ENCODE measurements around the gene TTC39A.

Gene TTC39A

DNA sequence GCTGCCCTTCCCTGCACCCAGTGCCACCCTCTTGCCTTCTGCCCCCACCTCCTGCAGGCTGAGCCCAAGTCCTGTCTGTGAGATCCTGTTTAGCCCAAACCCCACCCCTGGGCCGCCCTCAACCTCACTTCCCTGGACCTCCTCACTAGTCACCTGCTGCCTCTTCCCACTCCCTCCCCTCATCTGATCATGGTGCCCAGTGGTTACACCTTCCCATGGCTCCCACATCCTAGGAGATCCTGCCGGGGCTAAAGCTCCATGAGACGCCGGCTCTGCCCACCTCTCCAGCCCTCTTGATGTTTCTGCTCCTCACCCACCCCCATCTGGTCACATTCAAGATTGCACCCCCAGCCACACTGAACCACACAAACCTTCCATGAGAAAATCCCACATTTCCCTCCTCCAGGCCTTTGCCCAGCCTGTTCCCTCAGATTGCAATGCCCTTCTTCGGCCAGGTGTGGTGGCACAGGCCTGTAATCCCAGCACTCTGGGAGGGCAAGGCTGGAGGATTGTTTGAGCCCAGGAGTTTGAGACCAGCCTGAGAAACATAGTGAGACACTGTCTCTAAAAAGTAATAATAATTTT, 17.0 kb downstream of the TTC39A start:
- no peaks in the 10 kb centered on the region for H3K27me3 ChIP-seq
- TF ChIP-seq, protein P1, sequence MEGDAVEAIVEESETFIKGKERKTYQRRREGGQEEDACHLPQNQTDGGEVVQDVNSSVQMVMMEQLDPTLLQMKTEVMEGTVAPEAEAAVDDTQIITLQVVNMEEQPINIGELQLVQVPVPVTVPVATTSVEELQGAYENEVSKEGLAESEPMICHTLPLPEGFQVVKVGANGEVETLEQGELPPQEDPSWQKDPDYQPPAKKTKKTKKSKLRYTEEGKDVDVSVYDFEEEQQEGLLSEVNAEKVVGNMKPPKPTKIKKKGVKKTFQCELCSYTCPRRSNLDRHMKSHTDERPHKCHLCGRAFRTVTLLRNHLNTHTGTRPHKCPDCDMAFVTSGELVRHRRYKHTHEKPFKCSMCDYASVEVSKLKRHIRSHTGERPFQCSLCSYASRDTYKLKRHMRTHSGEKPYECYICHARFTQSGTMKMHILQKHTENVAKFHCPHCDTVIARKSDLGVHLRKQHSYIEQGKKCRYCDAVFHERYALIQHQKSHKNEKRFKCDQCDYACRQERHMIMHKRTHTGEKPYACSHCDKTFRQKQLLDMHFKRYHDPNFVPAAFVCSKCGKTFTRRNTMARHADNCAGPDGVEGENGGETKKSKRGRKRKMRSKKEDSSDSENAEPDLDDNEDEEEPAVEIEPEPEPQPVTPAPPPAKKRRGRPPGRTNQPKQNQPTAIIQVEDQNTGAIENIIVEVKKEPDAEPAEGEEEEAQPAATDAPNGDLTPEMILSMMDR (IDR thresholded peaks at IDR 0.05) = no peak
- H3K27ac ChIP-seq = no peak overlapping the region
- no peak overlapping the region for H3K4me3 ChIP-seq (ENCODE audit: low read depth in 1 of 2, low read length in 1 of 2)
- H3K36me3 ChIP-seq = no peaks in the 10 kb centered on the region
- H3K4me1 ChIP-seq (ENCODE audit: control insufficient read depth in 1 of 2, insufficient read depth in 1 of 2, low read depth in 1 of 2, low read length in 1 of 2) = no peaks in the 10 kb centered on the region
- H3K9me3 ChIP-seq = no peaks in the 10 kb centered on the region

DNA sequence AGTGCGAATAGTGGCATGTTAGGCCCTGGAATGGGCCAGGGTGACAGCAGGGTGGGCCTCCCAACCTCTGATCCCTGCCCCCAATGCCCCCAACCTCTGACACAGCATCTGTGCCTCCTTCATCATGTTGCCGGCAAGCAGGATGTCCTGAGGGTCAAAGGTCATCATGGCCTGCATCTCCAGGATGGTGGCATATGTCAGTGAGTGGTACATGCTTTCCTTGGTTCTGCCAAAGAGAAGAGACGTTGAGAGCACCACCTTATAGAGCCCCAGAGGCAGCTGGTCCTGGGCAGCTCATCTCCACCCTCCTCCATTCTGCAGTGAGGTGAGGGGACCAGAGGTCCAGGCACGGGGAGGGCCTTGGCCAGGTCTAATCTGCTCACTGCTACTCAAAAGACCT, 17.6 kb downstream of the TTC39A start:
- H3K27ac ChIP-seq = no peak overlapping the region
- no peaks in the 10 kb centered on the region for H3K36me3 ChIP-seq
- H3K4me1 ChIP-seq (ENCODE audit: control insufficient read depth in 1 of 2, insufficient read depth in 1 of 2, low read depth in 1 of 2, low read length in 1 of 2) = no peaks in the 10 kb centered on the region
- no peaks in the 10 kb centered on the region for H3K27me3 ChIP-seq
- no peaks in the 10 kb centered on the region for H3K9me3 ChIP-seq
- TF ChIP-seq, protein P1 (IDR thresholded peaks at IDR 0.05) = no peak
- no peak overlapping the region for H3K4me3 ChIP-seq (ENCODE audit: low read depth in 1 of 2, low read length in 1 of 2)

DNA sequence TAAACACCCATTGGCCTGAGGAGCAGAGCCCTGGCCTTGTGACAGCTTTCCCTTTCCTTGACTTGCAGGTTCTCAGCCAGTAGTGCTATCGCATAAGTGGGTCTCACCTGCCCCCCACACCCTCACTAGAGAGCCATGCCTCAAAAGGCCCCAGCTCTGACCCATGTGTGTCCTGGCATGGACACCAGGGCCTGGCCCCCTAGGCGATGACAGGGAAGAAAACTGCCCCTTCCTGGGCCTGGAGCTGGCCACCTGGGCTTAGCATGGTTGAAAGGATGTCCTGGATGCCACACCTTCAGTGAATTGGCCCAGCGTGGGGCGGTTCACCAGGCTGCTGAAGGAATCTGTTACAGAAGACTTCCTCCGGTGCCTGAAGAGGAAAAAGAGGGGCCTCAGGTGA, 18.5 kb downstream of the TTC39A start:
- Histone ChIP-seq H3K36me3 (no peaks in the 10 kb centered on the region), H3K4me1 (ENCODE audit: control insufficient read depth in 1 of 2, insufficient read depth in 1 of 2, low read depth in 1 of 2, low read length in 1 of 2) (no peaks in the 10 kb centered on the region), H3K9me3 (no peaks in the 10 kb centered on the region), H3K4me3 (ENCODE audit: low read depth in 1 of 2, low read length in 1 of 2) (no peak overlapping the region), H3K27ac (no peak overlapping the region), H3K27me3 (no peaks in the 10 kb centered on the region)
- TF ChIP-seq, protein P1 (IDR thresholded peaks at IDR 0.05) = no peak

DNA sequence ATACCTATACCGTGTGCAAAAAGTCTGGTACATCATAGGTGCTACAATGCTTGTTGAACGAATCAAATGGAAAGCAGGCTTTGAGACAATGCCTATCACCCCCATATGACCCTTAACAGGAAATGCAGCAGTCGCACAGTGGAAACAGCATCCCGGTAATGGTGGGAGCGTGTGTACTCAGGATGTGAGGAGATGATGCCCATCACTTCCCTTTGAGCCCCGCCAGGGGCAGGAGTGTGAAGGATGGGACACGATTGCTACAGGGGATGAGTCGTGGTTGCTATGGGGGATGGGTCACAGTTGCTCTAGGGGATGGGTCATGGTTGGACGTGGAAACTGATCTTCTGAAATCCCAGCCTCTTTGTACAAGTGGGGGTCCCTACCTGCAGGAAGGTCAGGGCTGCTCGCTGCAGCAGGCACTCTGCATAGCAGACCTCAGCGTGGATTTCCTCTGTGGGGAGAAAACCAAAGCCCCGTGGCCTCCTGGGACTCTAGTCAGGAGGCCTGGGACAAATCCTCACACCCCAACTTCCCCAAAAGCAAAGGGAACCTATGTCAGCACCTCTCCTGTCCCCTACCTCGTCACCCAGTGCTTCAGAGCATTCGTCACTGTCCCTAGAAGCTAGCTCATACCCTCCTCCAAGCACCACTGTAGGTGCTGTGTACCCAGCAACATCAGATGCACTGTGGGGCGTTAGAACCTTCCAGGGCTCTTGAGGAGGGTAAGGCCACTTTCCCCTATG, 19.3 kb downstream of the TTC39A start:
- no peaks in the 10 kb centered on the region for H3K9me3 ChIP-seq
- no peaks in the 10 kb centered on the region for H3K27me3 ChIP-seq
- no peaks in the 10 kb centered on the region for H3K4me1 ChIP-seq (ENCODE audit: control insufficient read depth in 1 of 2, insufficient read depth in 1 of 2, low read depth in 1 of 2, low read length in 1 of 2)
- no peak overlapping the region for H3K4me3 ChIP-seq (ENCODE audit: low read depth in 1 of 2, low read length in 1 of 2)
- no peaks in the 10 kb centered on the region for H3K36me3 ChIP-seq
- H3K27ac ChIP-seq = no peak overlapping the region
- TF ChIP-seq, protein P1 (IDR thresholded peaks at IDR 0.05) = no peak

DNA sequence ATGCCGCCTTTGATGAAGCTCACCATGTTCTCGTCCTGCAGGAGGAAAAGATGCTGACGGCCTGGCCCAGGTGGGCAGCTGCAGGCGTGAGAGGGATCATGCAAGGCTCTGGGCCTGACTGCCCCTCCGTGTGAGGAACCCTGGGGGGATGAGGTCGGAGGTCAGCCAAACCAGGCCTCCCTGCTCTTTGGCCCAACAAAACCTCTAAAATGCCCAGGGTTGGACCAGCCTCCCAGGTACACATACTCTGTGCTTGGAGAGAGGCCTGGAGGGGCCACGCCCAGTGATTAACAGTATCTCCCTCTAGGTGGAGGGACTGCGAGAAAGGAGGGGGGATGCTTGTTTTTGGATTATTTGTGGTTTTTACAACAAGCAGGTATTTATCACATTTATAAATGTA, 21.1 kb downstream of the TTC39A start:
- Histone ChIP-seq H3K4me3 (ENCODE audit: low read depth in 1 of 2, low read length in 1 of 2) (no peak overlapping the region), H3K27me3 (no peaks in the 10 kb centered on the region), H3K27ac (no peak overlapping the region), H3K4me1 (ENCODE audit: control insufficient read depth in 1 of 2, insufficient read depth in 1 of 2, low read depth in 1 of 2, low read length in 1 of 2) (no peaks in the 10 kb centered on the region), H3K9me3 (no peaks in the 10 kb centered on the region), H3K36me3 (no peaks in the 10 kb centered on the region)
- TF ChIP-seq, protein P1 (IDR thresholded peaks at IDR 0.05) = no peak
